ENCODE data around the gene INTS11.

GRCh38 chr1:1273209-1273511 is 51.3 kb downstream of the INTS11 start:
- no peak for TF ChIP-seq NFIC (IDR thresholded peaks at IDR 0.05)
- no peak for TF ChIP-seq EP300 (IDR thresholded peaks at IDR 0.05; ENCODE audit: borderline replicate concordance)
- no peak for TF ChIP-seq CEBPB (IDR thresholded peaks at IDR 0.05)
- no peak for TF ChIP-seq REST (IDR thresholded peaks at IDR 0.05; ENCODE audit: low read depth)
- TF ChIP-seq RAD21 (IDR thresholded peaks at IDR 0.05; ENCODE audit: low read depth): no peak
- TF ChIP-seq YY1 (IDR thresholded peaks at IDR 0.05; ENCODE audit: low read depth): no peak
- no peak for TF ChIP-seq CREB1 (IDR thresholded peaks at IDR 0.05; ENCODE audit: low read depth)
- no peak for TF ChIP-seq TCF12 (IDR thresholded peaks at IDR 0.05; ENCODE audit: low read depth)
